ENCODE results near the gene ARHGAP23.
"Not testable (repeated sequence)": the region's sequence is repeated elsewhere in the genome, so short reads cannot be mapped to it uniquely, and the experiment has no call there.

DNA sequence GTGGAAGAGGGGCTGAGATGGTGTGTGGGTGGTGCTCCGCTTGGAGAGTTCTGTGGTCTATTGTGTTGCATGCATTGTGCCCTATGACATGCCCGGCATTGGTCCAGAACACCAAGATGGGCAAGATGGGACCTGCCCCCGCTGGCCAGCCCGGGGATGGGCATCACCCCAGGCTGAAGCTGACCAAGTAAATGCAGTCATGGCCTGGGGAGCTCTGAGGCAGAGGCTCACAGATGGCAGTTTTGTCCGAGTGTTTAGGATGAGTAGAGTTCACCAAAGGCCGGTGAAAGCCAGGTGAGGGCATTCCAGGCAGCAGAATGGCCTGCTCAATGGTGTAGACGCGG lies 54.4 kb downstream of the ARHGAP23 start:
- not testable (repeated sequence) for TF ChIP-seq CTCF (conservative IDR thresholded peaks at IDR 0.05); ZFX (IDR thresholded peaks at IDR 0.05)

Measured in C4-2B (cell line).